ENCODE data around the gene MERTK.

Gene MERTK

GRCh38 chr2:112048236-112048592 is 149.8 kb downstream of the MERTK start:
- TF ChIP-seq CTCF (conservative IDR thresholded peaks at IDR 0.05; ENCODE audit: control insufficient read depth, insufficient read depth, low read depth, low read length) = no peak
- no peak overlapping the region for H3K4me3 ChIP-seq (ENCODE audit: control insufficient read depth, low read depth, low read length)
- no peak for DNase-seq (ENCODE audit: low read depth)

- TF ChIP-seq CTCF (conservative IDR thresholded peaks at IDR 0.05; ENCODE audit: control insufficient read depth, insufficient read depth, low read depth, low read length) = peak; percentile 95
- peak; percentile 76 for DNase-seq (ENCODE audit: low read depth)
- no peak overlapping the region for H3K4me3 ChIP-seq (ENCODE audit: control insufficient read depth, low read depth, low read length)
These were observed 150.5 kb downstream of the MERTK start for GRCh38 chr2:112048887-112049286.

- H3K4me3 ChIP-seq (ENCODE audit: control insufficient read depth, low read depth, low read length) = no peak overlapping the region
- TF ChIP-seq CTCF (conservative IDR thresholded peaks at IDR 0.05; ENCODE audit: control insufficient read depth, insufficient read depth, low read depth, low read length) = no peak
- DNase-seq (ENCODE audit: low read depth) = no peak
These were observed 151.9 kb downstream of the MERTK start for GRCh38 chr2:112050316-112050715.

- H3K4me3 ChIP-seq (ENCODE audit: control insufficient read depth, low read depth, low read length) = peak overlapping the region; percentile 77
- TF ChIP-seq CTCF (conservative IDR thresholded peaks at IDR 0.05; ENCODE audit: control insufficient read depth, insufficient read depth, low read depth, low read length) = no peak
- DNase-seq (ENCODE audit: low read depth) = peak; percentile 93
These were observed 155.8 kb downstream of the MERTK start for GRCh38 chr2:112053917-112054846.

DNA sequence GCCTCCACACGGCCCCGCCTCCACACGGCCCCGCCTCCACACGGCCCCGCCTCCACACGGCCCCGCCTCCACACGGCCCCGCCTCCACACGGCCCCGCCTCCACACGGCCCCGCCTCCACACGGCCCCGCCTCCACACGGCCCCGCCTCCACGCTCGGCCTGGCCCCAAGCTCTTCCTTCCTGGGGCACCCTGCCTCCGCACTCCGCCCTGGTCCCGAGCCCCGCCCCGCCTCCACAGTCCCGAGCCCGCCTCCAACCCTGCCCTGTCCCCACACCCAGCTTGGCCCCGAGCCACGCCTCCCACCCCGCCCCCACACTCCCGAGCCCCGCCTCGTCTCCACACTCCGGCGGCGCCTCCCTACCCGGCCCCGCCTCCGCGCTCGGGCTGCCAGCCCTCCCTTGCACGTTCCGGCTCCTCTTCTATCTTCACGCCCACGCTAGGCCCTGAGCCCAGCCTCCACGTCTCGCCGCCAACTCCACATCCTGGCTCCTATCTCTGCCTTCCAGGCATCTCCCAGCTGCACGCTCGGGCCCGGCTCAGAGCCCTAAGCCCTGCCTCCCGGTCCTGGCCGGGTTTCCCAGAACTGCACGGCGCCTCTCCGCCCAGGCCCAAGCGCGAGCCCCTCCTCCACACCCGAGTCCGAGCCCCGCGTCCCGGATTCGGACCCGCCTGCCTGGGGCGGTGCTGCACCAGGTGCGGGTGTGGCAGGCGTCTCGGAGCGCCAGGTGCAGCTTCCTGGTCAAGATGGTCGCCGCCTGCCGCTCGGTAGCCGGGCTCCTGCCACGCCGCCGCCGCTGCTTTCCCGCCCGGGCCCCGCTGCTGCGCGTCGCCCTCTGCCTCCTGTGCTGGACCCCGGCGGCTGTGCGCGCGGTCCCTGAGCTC is 156.7 kb downstream of the MERTK start, which contains the start of gene TMEM87B:
Gene TMEM87B (plus strand): TSS at position 423 of the 883 bp plus-strand sequence. CDS start 323 bp downstream, at position 746.
- DNase-seq (ENCODE audit: low read depth) = peak; percentile 98
- TF ChIP-seq CTCF (conservative IDR thresholded peaks at IDR 0.05; ENCODE audit: control insufficient read depth, insufficient read depth, low read depth, low read length) = no peak
- H3K4me3 ChIP-seq (ENCODE audit: control insufficient read depth, low read depth, low read length) = peak within 1 kb of the TSS; percentile 85

DNA sequence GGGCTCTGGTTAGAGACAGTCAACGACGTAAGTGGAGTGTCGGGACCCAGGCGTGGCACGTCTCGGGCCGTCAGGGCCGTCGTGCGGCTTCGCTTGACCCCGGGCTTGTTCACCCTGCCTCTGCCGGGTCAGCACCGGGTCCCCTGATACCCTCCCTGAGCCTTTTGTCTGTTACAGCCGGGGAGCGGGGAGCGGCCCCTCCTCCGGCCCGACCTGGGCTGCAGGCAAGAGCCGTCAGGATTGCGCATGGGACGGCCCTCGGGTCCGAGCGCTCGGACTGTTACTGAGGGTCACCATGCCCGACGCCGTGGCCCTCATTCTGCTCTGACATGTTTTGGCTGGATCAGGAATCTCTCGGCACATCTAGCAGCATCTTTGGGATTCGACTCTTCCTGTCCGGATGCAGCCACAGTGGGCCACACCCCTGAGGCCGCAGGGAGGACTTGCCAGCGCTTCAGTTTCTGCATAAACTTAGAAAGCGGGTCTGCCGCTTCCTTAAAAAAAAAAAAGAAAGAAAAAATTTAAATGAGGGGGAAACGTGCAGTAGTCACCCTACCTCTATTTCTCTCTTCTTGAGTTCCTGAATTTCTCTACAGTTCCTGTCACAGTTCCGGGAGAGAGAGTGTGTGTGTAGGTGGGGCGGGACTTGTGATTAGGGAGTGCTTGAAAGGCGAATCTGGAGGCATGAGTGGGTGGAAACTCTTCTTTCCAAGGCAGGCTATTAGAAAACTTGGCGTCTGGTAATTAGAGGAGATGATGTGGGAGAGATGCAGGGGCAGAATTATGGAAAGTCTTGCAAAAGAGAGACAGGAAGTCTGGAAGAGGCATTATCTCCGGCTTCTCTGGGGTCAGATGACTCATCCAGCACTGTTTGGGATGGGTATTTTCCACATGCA is 157.6 kb downstream of the MERTK start:
- no peak for TF ChIP-seq CTCF (conservative IDR thresholded peaks at IDR 0.05; ENCODE audit: control insufficient read depth, insufficient read depth, low read depth, low read length)
- peak overlapping the region; percentile 85 for H3K4me3 ChIP-seq (ENCODE audit: control insufficient read depth, low read depth, low read length)
- DNase-seq (ENCODE audit: low read depth) = peak; percentile 97
